Lower leg skin (tissue), 3 donors: Measurements from ENCODE around the gene DPH1.

Source experiments
- POLR2A ChIP-seq, 2 donors: fragments of 450-650 bp; IDR thresholded peaks; one replicate each; pipeline ENCODE4 v1.6.1; 2016 to 2017; ENCODE audit warnings: antibody characterized with exemption in 2 of 2, mild to moderate bottlenecking in 1 of 2, moderate library complexity in 1 of 2
- TF ChIP-seq, protein P1 (sequence below), 3 donors: fragments of 450-650 bp; IDR thresholded peaks; one replicate each; pipeline ENCODE4 v1.5.1; 2016; ENCODE audit warnings: antibody characterized with exemption in 3 of 3, mild to moderate bottlenecking in 3 of 3, moderate library complexity in 2 of 3

DNA sequence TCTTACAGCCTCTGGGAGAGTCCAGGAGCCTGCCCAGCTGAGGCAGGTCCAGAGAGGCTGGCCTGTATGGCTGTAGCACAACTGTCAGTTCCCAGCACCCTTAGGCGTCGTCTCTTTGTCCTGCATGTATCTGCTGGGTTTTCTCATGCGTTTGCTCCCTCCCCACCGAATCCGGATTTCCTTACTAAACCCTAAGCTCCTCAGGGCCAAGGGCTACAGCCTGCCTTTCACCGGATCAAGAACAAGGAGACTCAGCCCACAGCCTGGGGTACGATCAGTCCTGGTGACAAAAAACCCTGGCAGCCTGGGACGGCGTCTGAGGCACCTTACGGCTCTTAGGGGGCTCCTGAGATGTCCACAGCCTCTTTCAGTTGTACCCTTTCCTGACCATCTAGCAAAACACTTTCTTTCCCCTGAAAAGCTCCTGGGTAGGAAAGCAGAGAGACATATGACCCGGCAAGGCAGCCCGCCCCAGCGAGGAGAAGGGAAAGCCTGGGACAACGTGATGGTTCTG, 37.2 kb downstream of the DPH1 start:
- TF ChIP-seq, protein P1, sequence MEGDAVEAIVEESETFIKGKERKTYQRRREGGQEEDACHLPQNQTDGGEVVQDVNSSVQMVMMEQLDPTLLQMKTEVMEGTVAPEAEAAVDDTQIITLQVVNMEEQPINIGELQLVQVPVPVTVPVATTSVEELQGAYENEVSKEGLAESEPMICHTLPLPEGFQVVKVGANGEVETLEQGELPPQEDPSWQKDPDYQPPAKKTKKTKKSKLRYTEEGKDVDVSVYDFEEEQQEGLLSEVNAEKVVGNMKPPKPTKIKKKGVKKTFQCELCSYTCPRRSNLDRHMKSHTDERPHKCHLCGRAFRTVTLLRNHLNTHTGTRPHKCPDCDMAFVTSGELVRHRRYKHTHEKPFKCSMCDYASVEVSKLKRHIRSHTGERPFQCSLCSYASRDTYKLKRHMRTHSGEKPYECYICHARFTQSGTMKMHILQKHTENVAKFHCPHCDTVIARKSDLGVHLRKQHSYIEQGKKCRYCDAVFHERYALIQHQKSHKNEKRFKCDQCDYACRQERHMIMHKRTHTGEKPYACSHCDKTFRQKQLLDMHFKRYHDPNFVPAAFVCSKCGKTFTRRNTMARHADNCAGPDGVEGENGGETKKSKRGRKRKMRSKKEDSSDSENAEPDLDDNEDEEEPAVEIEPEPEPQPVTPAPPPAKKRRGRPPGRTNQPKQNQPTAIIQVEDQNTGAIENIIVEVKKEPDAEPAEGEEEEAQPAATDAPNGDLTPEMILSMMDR (IDR thresholded peaks at IDR 0.05): no peak
- no peak for TF ChIP-seq POLR2A (IDR thresholded peaks at IDR 0.05)
